ENCODE results near the gene TBC1D19.
"Not testable (repeated sequence)": the region's sequence is repeated elsewhere in the genome, so short reads cannot be mapped to it uniquely, and the experiment has no call there.

TBC1D19 gene, protein sequence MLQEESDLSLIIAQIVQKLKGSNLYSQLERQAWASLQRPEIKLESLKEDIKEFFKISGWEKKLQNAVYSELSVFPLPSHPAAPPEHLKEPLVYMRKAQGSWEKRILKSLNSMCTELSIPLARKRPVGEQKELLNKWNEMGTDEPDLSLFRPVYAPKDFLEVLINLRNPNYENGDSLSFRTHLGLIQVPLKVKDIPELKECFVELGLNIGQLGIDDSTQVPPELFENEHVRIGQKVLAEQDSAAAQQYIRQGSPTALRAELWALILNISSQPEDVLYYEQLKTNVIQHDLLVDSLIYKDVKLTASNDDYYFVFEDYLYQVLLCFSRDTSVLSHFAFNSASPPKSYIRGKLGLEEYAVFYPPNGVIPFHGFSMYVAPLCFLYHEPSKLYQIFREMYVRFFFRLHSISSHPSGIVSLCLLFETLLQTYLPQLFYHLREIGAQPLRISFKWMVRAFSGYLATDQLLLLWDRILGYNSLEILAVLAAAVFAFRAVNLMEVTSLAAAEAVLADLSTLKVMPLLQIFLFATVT

GRCh38 chr4:26583865-26584652, at the start of gene TBC1D19:
TBC1D19 (plus strand) TSS chr4:26584084; CDS start chr4:26584194, 110 bp downstream.
- TF ChIP-seq POLR2A (IDR thresholded peaks at IDR 0.05; ENCODE audit: extremely low read depth, insufficient read length) (no peak), MYC (IDR thresholded peaks at IDR 0.05; ENCODE audit: low read depth, low read length) (no peak), MAX (IDR thresholded peaks at IDR 0.05; ENCODE audit: low read depth, low read length) (no peak), CTCF (IDR thresholded peaks at IDR 0.05; ENCODE audit: low read depth, low read length) (no peak)
- H3K4me3 ChIP-seq (ENCODE audit: low read depth, low read length) = peak within 1 kb of the TSS; percentile 84
- peak; percentile 95 for DNase-seq (ENCODE audit: low read depth)

DNA sequence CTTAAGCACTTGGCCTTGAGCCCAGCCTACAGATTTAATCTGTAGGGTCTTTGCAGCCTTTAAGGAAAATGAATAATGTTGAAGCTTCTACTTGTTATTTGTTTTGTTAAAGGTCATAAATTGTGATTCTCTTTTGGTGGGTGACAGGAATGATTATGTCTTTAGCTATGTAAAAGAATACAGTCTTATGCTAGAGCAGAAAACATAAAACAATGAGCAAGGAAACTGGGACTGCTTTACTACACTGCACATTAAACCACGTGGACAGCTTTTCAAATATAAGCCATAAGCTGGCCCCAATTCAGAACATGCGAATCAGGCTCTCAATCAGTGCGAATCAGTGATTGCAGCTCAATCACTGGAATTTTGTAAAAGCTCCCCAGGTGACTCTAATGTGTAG, 40.9 kb upstream of the TBC1D19 start:
- TF ChIP-seq POLR2A (IDR thresholded peaks at IDR 0.05; ENCODE audit: extremely low read depth, insufficient read length) = no peak
- no peak for DNase-seq (ENCODE audit: low read depth)
- H3K4me3 ChIP-seq (ENCODE audit: low read depth, low read length) = no peak overlapping the region

GRCh38 chr4:26544421-26544820, 39.5 kb upstream of the TBC1D19 start:
- DNase-seq (ENCODE audit: low read depth) = no peak
- TF ChIP-seq MAX (IDR thresholded peaks at IDR 0.05; ENCODE audit: low read depth, low read length) (no peak), POLR2A (IDR thresholded peaks at IDR 0.05; ENCODE audit: extremely low read depth, insufficient read length) (no peak), CTCF (IDR thresholded peaks at IDR 0.05; ENCODE audit: low read depth, low read length) (no peak), MYC (IDR thresholded peaks at IDR 0.05; ENCODE audit: low read depth, low read length) (no peak)
- no peak overlapping the region for H3K4me3 ChIP-seq (ENCODE audit: low read depth, low read length)

DNA sequence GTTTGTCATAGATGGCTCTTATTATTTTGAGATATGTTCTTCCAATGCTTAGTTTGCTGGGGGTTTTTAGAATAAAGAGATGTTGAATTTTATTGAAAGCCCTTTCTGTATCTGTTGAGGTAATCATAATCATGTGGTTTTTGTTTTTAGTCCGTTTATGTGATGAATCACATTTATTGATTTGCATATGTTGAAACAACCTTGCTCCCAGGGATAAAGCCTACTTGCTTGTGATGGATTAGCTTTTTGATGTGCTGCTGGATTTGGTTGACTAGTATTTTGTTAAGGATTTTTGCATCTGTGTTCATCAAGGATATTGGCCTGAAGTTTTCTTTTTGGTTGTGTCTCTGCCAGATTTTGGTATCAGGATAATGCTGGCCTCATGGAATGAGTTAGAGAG, 35.5 kb upstream of the TBC1D19 start:
- H3K4me3 ChIP-seq (ENCODE audit: low read depth, low read length) = not testable (repeated sequence)

DNA sequence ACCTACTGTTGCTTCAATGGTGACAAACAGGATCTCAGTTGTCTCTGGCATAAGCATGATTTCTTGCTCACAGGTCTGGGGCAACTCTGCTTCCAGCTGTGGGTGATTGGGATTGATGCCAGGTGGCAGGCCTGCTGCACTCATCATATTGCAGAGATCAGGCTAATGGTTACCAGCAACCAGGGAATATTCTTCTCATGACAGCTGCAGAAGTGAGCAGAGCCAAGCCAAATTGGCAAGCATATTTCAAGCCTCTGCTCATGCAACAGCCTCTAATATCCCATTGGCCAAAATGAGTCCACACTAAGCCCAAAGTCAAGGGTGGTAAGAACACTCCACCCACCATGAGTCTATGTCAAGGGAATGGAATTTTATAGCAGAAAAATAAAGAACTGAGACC, 26.7 kb upstream of the TBC1D19 start:
- no peak for DNase-seq (ENCODE audit: low read depth)
- TF ChIP-seq MAX (IDR thresholded peaks at IDR 0.05; ENCODE audit: low read depth, low read length) (no peak), MYC (IDR thresholded peaks at IDR 0.05; ENCODE audit: low read depth, low read length) (no peak), CTCF (IDR thresholded peaks at IDR 0.05; ENCODE audit: low read depth, low read length) (no peak), POLR2A (IDR thresholded peaks at IDR 0.05; ENCODE audit: extremely low read depth, insufficient read length) (no peak)
- no peak overlapping the region for H3K4me3 ChIP-seq (ENCODE audit: low read depth, low read length)

More for the DNA sequence above, 35.5 kb upstream of the TBC1D19 start:
- DNase-seq (ENCODE audit: low read depth) = not testable (repeated sequence)

DNA sequence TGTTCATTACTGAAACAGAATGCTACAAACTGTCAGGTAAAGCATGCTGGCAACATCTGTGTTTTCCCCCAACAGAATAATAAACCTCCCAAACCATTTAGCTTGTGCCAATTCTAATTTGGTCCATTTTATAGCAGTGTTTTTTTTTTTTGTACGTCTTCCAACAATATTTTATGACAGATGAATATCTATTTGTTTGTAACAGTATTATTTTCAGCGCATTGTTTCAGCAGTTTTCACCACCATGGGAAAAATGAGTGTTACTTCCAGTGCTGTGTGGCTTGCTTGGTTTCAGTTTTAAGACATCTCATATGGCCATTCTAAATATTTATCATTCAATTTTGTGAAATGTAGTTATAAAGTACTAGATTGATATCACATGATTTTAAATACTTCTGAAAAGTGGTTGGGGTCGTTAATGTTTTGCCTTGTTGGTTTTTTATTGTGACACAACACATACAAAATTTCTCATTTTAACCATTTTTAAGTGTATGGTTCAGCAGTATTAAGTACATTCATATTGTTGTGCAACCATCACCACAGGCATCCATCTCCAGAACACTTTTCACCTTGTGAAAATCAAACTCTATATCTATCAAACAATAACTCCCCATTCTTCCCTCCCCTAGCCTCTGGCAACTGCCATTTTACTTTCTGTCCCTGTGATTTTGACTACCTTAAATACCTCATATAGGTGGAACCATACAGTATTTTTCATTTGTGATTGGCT, 25.6 kb upstream of the TBC1D19 start:
- DNase-seq (ENCODE audit: low read depth) = no peak
- TF ChIP-seq MYC (IDR thresholded peaks at IDR 0.05; ENCODE audit: low read depth, low read length) (no peak), CTCF (IDR thresholded peaks at IDR 0.05; ENCODE audit: low read depth, low read length) (no peak), MAX (IDR thresholded peaks at IDR 0.05; ENCODE audit: low read depth, low read length) (no peak), POLR2A (IDR thresholded peaks at IDR 0.05; ENCODE audit: extremely low read depth, insufficient read length) (no peak)
- H3K4me3 ChIP-seq (ENCODE audit: low read depth, low read length) = no peak overlapping the region
